Neuronal stem cell (in vitro differentiated cells): ENCODE data around the gene TACC2.

Experiments
- DNase-seq: peaks from one replicate; pipeline ENCODE4 v3.0.0-alpha.2; 2013; ENCODE audit warnings: low spot score
- H2AFZ ChIP-seq: one replicate; pipeline ENCODE4 v1.6.1; 2013; ENCODE audit warnings: mild to moderate bottlenecking, low read length, inconsistent platforms
- H2AK5ac ChIP-seq: 2 replicates; pipeline ENCODE4 v1.6.1; 2013; ENCODE audit warnings: low read depth, mild to moderate bottlenecking, inconsistent platforms, low read length, moderate library complexity, mixed read lengths
- H2BK120ac ChIP-seq: 2 replicates; pipeline ENCODE4 v1.6.1; 2013; ENCODE audit warnings: low read depth, mild to moderate bottlenecking, inconsistent platforms, low read length, moderate library complexity, mixed read lengths
- H2BK12ac ChIP-seq: one replicate; pipeline ENCODE4 v1.6.1; 2013; ENCODE audit warnings: low read length, inconsistent platforms
- H2BK15ac ChIP-seq: 2 replicates; pipeline ENCODE4 v1.6.1; 2013; ENCODE audit warnings: mild to moderate bottlenecking, low read length, inconsistent platforms, mixed read lengths
- H2BK5ac ChIP-seq: one replicate; pipeline ENCODE4 v1.6.1; 2013; ENCODE audit warnings: inconsistent platforms, mild to moderate bottlenecking, low read length, moderate library complexity
- H3K14ac ChIP-seq: one replicate; pipeline ENCODE4 v1.6.1; 2013; ENCODE audit warnings: low read length, inconsistent platforms
- H3K18ac ChIP-seq: 2 replicates; pipeline ENCODE4 v1.6.1; 2013; ENCODE audit warnings: low read length, inconsistent platforms
- H3K23ac ChIP-seq: 2 replicates; pipeline ENCODE4 v1.6.1; 2013; ENCODE audit warnings: low read depth, mild to moderate bottlenecking, mixed read lengths, low read length, inconsistent platforms; ENCODE audit not compliant: poor library complexity
- H3K27ac ChIP-seq: replicated peaks from 3 replicates; pipeline ENCODE4 v1.5.1; 2013; ENCODE audit warnings: low read length, inconsistent platforms
- H3K27me3 ChIP-seq, 3 experiments: 2 replicates each; pipeline ENCODE4 v1.6.1; 2013; ENCODE audit warnings: low read length in 3 of 3, mild to moderate bottlenecking in 2 of 3, inconsistent platforms in 1 of 3, low read depth in 1 of 3, mixed read lengths in 1 of 3, moderate library complexity in 1 of 3; ENCODE audit not compliant: control insufficient read depth in 3 of 3, insufficient read depth in 3 of 3
- H3K36me3 ChIP-seq, 2 donors: replicated peaks in 1 of 2; 2 replicates each; pipeline ENCODE4 v1.6.1; 2013; ENCODE audit warnings: low read length in 2 of 2; ENCODE audit not compliant: control insufficient read depth in 2 of 2, insufficient read depth in 2 of 2
- H3K4ac ChIP-seq: 2 replicates; pipeline ENCODE4 v1.6.1; 2013; ENCODE audit warnings: inconsistent platforms, mild to moderate bottlenecking, low read length, moderate library complexity
- H3K4me1 ChIP-seq, 2 donors: 1 replicate in 1 of 2; 2 replicates in 1 of 2; pipeline ENCODE4 v1.6.1; 2013; ENCODE audit warnings: low read length in 2 of 2, low read depth in 1 of 2; ENCODE audit not compliant: control insufficient read depth in 2 of 2, insufficient read depth in 1 of 2
- H3K4me2 ChIP-seq: one replicate; pipeline ENCODE4 v1.6.1; 2013; ENCODE audit warnings: mild to moderate bottlenecking, low read length, inconsistent platforms; ENCODE audit not compliant: insufficient read depth, poor library complexity, severe bottlenecking
- H3K4me3 ChIP-seq, 2 donors: 2 replicates each; pipeline ENCODE4 v1.5.1; 2013; ENCODE audit warnings: low read length in 2 of 2, mild to moderate bottlenecking in 2 of 2, inconsistent platforms in 1 of 2, moderate library complexity in 1 of 2
- H3K79me1 ChIP-seq: one replicate; pipeline ENCODE4 v1.6.1; 2013; ENCODE audit warnings: low read depth, mild to moderate bottlenecking, inconsistent platforms, low read length, moderate library complexity
- H3K9ac ChIP-seq: one replicate; pipeline ENCODE4 v1.6.1; 2013; ENCODE audit warnings: mild to moderate bottlenecking, low read depth, low read length, inconsistent platforms; ENCODE audit not compliant: poor library complexity
- H3K9me3 ChIP-seq, 2 donors: replicated peaks in 1 of 2; 2 replicates each; pipeline versions ENCODE3 to v1.6.1; 2013; ENCODE audit warnings: low read length in 2 of 2, mild to moderate bottlenecking in 2 of 2, inconsistent platforms in 1 of 2, low read depth in 1 of 2, mixed read lengths in 1 of 2, moderate library complexity in 1 of 2; ENCODE audit not compliant: control insufficient read depth in 2 of 2, insufficient read depth in 1 of 2
- H4K8ac ChIP-seq: one replicate; pipeline ENCODE4 v1.6.1; 2013; ENCODE audit warnings: low read depth, mild to moderate bottlenecking, inconsistent platforms, low read length, moderate library complexity
- H4K91ac ChIP-seq: one replicate; pipeline ENCODE4 v1.6.1; 2013; ENCODE audit warnings: low read length, low read depth, mild to moderate bottlenecking, inconsistent platforms; ENCODE audit not compliant: poor library complexity
- WGBS, 2 donors: extraction: QIAGEN DNeasy Blood & Tissue Kit; methylation state at CpG; one replicate each; pipeline ENCODE4 v1.1.7; 2013; ENCODE audit warnings: missing lambda C conversion rate in 2 of 2, mixed read lengths in 1 of 2; ENCODE audit not compliant: insufficient read length in 2 of 2, insufficient replicate concordance in 1 of 2; ENCODE audit errors: extremely low coverage in 2 of 2; 5-methylcytosine and 5-hydroxymethylcytosine counted together

TACC2 gene

DNA sequence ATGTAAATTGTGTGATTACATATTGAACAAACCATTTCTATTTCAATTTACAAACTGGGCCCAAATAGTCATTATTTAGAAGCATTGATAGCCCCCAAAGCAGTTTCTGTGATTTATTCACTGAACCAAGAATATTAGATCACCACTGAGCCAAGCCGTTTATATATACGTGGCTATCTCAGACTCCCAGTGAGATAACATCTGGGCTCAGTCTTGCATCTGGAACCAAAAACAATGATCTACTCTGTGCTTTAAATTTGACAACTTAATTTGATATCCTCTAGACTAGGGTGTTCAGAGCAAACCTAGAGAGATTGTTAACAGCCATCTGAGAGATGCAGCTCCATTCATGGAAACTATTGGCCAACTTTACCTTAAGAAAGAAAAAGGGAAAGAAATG lies 240.7 kb downstream of the TACC2 start:
- Histone ChIP-seq H3K4me1 (peaks cover 7 to 11% of the 10 kb centered on the region in 2 donors), H3K36me3 (peaks cover 40 to 90% of the 10 kb centered on the region in 2 donors), H4K8ac (no peak overlapping the region), H4K91ac (no peak overlapping the region), H2BK120ac (no peak overlapping the region), H3K23ac (no peak overlapping the region), H2AFZ (no peak overlapping the region), H2BK5ac (no peak overlapping the region), H3K4me2 (no peak overlapping the region), H2AK5ac (no peak overlapping the region), H3K9ac (no peak overlapping the region), H2BK12ac (no peak overlapping the region), H3K79me1 (no peaks in the 10 kb centered on the region), H3K4ac (no peak overlapping the region), H3K18ac (no peak overlapping the region), H3K4me3 (no peak overlapping the region), H3K27ac (no peak overlapping the region), H3K14ac (no peak overlapping the region), H3K27me3 (no peaks in the 10 kb centered on the region), H3K9me3 (peaks cover 0 to 5% of the 10 kb centered on the region in 2 donors), H2BK15ac (no peak overlapping the region)
- WGBS, 2 donors: no CpG with 5 or more reads among the region's 2 CpGs
- no peak for DNase-seq

- Histone ChIP-seq H4K8ac (no peak overlapping the region), H3K4ac (no peak overlapping the region), H3K23ac (no peak overlapping the region), H2BK5ac (no peak overlapping the region), H3K36me3 (peaks cover 37 to 84% of the 10 kb centered on the region in 2 donors), H3K79me1 (no peaks in the 10 kb centered on the region), H3K18ac (no peak overlapping the region), H3K4me2 (no peak overlapping the region), H3K4me3 (no peak overlapping the region), H3K27ac (no peak overlapping the region), H4K91ac (no peak overlapping the region), H3K27me3 (no peaks in the 10 kb centered on the region), H3K9me3 (peaks cover 0 to 3% of the 10 kb centered on the region in 2 donors), H3K9ac (no peak overlapping the region), H3K14ac (no peak overlapping the region), H2BK120ac (no peak overlapping the region), H2AK5ac (no peak overlapping the region), H2AFZ (no peak overlapping the region), H2BK15ac (no peak overlapping the region), H2BK12ac (no peak overlapping the region), H3K4me1 (peaks cover 7 to 13% of the 10 kb centered on the region in 2 donors)
- DNase-seq: no peak
- no CpG with 5 or more reads among the region's 19 CpGs for WGBS, 2 donors
Measured at GRCh38 chr10:122230222-122230621, 241.3 kb downstream of the TACC2 start.

DNA sequence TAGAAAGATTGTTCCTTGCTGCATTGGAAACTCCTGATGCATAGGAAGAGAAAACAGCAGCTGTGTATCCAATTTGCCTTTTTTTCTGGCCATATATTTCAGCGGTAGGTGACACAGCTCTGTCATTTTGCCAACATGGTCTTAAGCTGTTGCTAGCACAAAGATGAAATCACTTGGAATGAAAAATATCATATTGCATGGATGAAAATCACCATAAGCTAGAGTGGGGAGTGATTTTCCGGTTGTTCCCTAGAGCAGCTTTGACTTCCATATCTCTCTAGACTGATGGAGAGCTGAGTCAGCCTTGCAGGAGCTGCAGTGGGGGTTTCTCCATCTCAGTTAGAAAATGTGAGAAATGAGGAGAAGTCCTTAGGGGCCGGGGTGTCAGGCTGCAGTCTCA lies 243.8 kb downstream of the TACC2 start:
- Histone ChIP-seq H3K14ac (no peak overlapping the region), H3K23ac (no peak overlapping the region), H2BK5ac (no peak overlapping the region), H3K4me3 (no peak overlapping the region), H3K4me2 (no peak overlapping the region), H3K27ac (no peak overlapping the region), H3K9me3 (peaks cover 0 to 3% of the 10 kb centered on the region in 2 donors), H3K27me3 (no peaks in the 10 kb centered on the region), H3K18ac (no peak overlapping the region), H2AFZ (no peak overlapping the region), H3K4ac (no peak overlapping the region), H2BK15ac (no peak overlapping the region), H4K8ac (no peak overlapping the region), H3K36me3 (peaks cover 26 to 83% of the 10 kb centered on the region in 2 donors), H3K79me1 (no peaks in the 10 kb centered on the region), H3K9ac (no peak overlapping the region), H2BK12ac (no peak overlapping the region), H4K91ac (no peak overlapping the region), H2AK5ac (no peak overlapping the region), H2BK120ac (no peak overlapping the region), H3K4me1 (peaks cover 7 to 13% of the 10 kb centered on the region in 2 donors)
- DNase-seq: no peak
- no CpG with 5 or more reads among the region's 3 CpGs for WGBS, 2 donors

DNA sequence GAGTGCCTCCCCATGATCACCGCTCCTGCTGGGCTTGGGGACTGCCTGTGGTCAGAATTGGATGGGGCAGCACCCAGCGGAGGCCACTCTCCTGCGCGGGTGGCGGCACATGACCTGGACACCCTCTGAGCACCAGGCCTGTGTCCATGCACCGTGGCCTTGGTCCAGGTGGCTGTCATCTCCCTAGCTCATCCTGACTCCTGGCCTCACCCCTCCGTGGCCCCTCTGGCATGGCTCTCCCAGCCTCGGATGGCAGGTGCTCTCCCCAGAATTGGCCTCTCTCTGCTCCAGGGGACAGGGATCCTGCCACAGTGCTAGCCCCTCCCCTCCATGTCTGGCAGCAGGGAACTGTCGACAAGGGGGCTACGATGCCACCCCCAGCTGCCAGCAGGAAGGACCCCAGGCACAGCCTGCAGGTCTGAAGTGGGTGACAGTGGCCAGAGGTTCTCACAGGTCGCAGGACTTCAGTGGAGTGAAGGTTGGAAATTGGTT lies 244.9 kb downstream of the TACC2 start:
- H3K4me3 ChIP-seq: no peak overlapping the region
- H4K8ac ChIP-seq: peak overlapping the region; percentile 95
- H3K18ac ChIP-seq: peak overlapping the region; percentile 71
- H3K9ac ChIP-seq: peak overlapping the region; percentile 78
- no CpG with 5 or more reads among the region's 11 CpGs for WGBS, 2 donors
- peak overlapping the region; percentile 31 for H3K27ac ChIP-seq
- no peaks in the 10 kb centered on the region for H3K79me1 ChIP-seq
- no peak overlapping the region for H2BK5ac ChIP-seq
- peaks cover 19 to 83% of the 10 kb centered on the region in 2 donors for H3K36me3 ChIP-seq
- H3K23ac ChIP-seq: peak overlapping the region; percentile 82
- no peak overlapping the region for H3K4me2 ChIP-seq
- H2BK12ac ChIP-seq: peak overlapping the region; percentile 63
- H3K4me1 ChIP-seq: peaks cover 7 to 13% of the 10 kb centered on the region in 2 donors
- no peak overlapping the region for H4K91ac ChIP-seq
- H2AFZ ChIP-seq: peak overlapping the region; percentile 35
- H3K9me3 ChIP-seq: peaks cover 0 to 3% of the 10 kb centered on the region in 2 donors
- H2BK15ac ChIP-seq: no peak overlapping the region
- H2BK120ac ChIP-seq: no peak overlapping the region
- peak overlapping the region; percentile 25 for H3K14ac ChIP-seq
- H3K4ac ChIP-seq: peak overlapping the region; percentile 55
- no peak overlapping the region for H2AK5ac ChIP-seq
- DNase-seq: no peak
- no peaks in the 10 kb centered on the region for H3K27me3 ChIP-seq
